K562 (cell line): Measurements from ENCODE around the gene TMPRSS6. TPM values are rescaled to one million over a fixed set of nuclear protein-coding genes. Genes with fewer than 3 reads are reported as not detected.

Experiments used
- ATAC-seq: fragments of 200-7000 bp; cut with Tn5 transposase; 3 replicates; pipeline ENCODE4 v1.9.1; 2020; ENCODE audit warnings: moderate library complexity
- BruUV-seq: library from RNA; stranded (reverse); fragments of 400-500 nt; replicated peaks from 2 replicates; lab custom pipeline; 2021; lab: Mats Ljungman, UMichigan
- CTCF ChIA-PET: fragments of 300-600 bp; formaldehyde crosslinking; extraction: SDS; loops from one replicate; lab custom pipeline; 2021; ENCODE audit warnings: low intra/inter-chr PET ratio; lab: Yijun Ruan, JAX
- POLR2A ChIA-PET: fragments of 300-600, 350-650 bp; sonication (Branson Sonifier 250); formaldehyde crosslinking; extraction: SDS; loops from one replicate; lab custom pipeline; 2021; ENCODE audit warnings: antibody characterized with exemption, inconsistent platforms; lab: Yijun Ruan, JAX
- DNase-seq, 4 experiments: peaks; one replicate each; pipeline versions ENCODE4 v3.0.0 to v3.0.0-alpha.2; 2011 to 2018; ENCODE audit warnings: low spot score in 3 of 4, mixed read lengths in 3 of 4; ENCODE audit errors: extremely low read depth in 1 of 4
- FAIRE-seq: peaks from 2 replicates; lab custom pipeline; 2011; peaks lifted over from hg19 to GRCh38; lab: Jason Lieb, UNC
- H2AFZ ChIP-seq: 2 replicates; pipeline ENCODE4 v1.6.0; 2011; ENCODE audit warnings: low read depth, low read length, control low read depth, inconsistent platforms
- H3K27ac ChIP-seq: fragments of 200-600 bp; 3 replicates; pipeline ENCODE4 v1.8.0; 2011; ENCODE audit warnings: low read depth, mild to moderate bottlenecking, control low read depth, inconsistent platforms, low read length, moderate library complexity, mixed read lengths; ENCODE audit errors: extremely low read depth
- H3K27me3 ChIP-seq, 2 experiments: fragments of 300-600 bp in 1 of 2; 2 replicates in 1 of 2; 3 replicates in 1 of 2; pipeline versions ENCODE4 v1.6.0 to v1.8.0; 2011; ENCODE audit warnings: inconsistent platforms in 2 of 2, low read length in 2 of 2, mild to moderate bottlenecking in 1 of 2, mixed read lengths in 1 of 2, moderate library complexity in 1 of 2; ENCODE audit not compliant: control insufficient read depth in 2 of 2, insufficient read depth in 2 of 2
- H3K36me3 ChIP-seq: fragments of 300-600 bp; 3 replicates; pipeline ENCODE4 v1.8.0; 2011; ENCODE audit warnings: mild to moderate bottlenecking, low read length, inconsistent platforms; ENCODE audit not compliant: control insufficient read depth, insufficient read depth
- H3K4me1 ChIP-seq, 2 experiments: fragments of 200-600 bp in 1 of 2; replicated peaks in 1 of 2; 2 replicates in 1 of 2; 3 replicates in 1 of 2; pipeline versions ENCODE4 v1.5.1 to v1.8.0; 2011; ENCODE audit warnings: inconsistent platforms in 2 of 2, low read length in 2 of 2, mild to moderate bottlenecking in 1 of 2, mixed read lengths in 1 of 2, moderate library complexity in 1 of 2; ENCODE audit not compliant: control insufficient read depth in 2 of 2, insufficient read depth in 2 of 2
- H3K4me2 ChIP-seq: 2 replicates; pipeline ENCODE4 v1.6.1; 2011; ENCODE audit warnings: low read length, control low read depth, inconsistent platforms, mixed read lengths; ENCODE audit not compliant: insufficient read depth
- H3K4me3 ChIP-seq: fragments of 200-600 bp; sonication (generic), shearing (Covaris generic); 2 replicates; pipeline ENCODE4 v1.5.1; 2016; ENCODE audit warnings: control low read depth, inconsistent platforms
- H3K79me2 ChIP-seq: fragments of 200-600 bp; 3 replicates; pipeline ENCODE4 v1.8.0; 2011; ENCODE audit warnings: low read length, inconsistent platforms; ENCODE audit not compliant: control insufficient read depth, insufficient read depth
- H3K9ac ChIP-seq, 2 experiments: 2 replicates each; pipeline versions ENCODE4 v1.6.0 to v1.6.1; 2011; ENCODE audit warnings: low read depth in 2 of 2, low read length in 2 of 2, control low read depth in 1 of 2, inconsistent platforms in 1 of 2, mild to moderate bottlenecking in 1 of 2, mixed read lengths in 1 of 2; ENCODE audit not compliant: insufficient read depth in 1 of 2
- H3K9me1 ChIP-seq: one replicate; pipeline ENCODE4 v1.6.0; 2011; ENCODE audit warnings: inconsistent platforms, mild to moderate bottlenecking, low read length, moderate library complexity; ENCODE audit not compliant: control insufficient read depth, insufficient read depth
- H3K9me3 ChIP-seq: replicated peaks from 2 replicates; pipeline ENCODE4 v1.5.1; 2011; ENCODE audit warnings: low read depth, low read length, inconsistent platforms; ENCODE audit not compliant: control insufficient read depth, insufficient read depth
- H4K20me1 ChIP-seq: replicated peaks from 2 replicates; pipeline ENCODE4 v1.6.1; 2011; ENCODE audit warnings: low read length, inconsistent platforms, mixed read lengths; ENCODE audit not compliant: control insufficient read depth, insufficient read depth
- EHMT2 ChIP-seq: fragments of 450-650 bp; IDR thresholded peaks from 2 replicates; pipeline ENCODE4 v1.6.1; 2018; ENCODE audit warnings: antibody characterized with exemption
- ELK3 ChIP-seq: fragments of 450-650 bp; formaldehyde crosslinking; IDR thresholded peaks from 2 replicates; pipeline ENCODE4 v1.4.0; 2020; ENCODE audit warnings: mild to moderate bottlenecking
- FOXM1 ChIP-seq, 2 experiments: fragments of 450-650 bp in 1 of 2; sonication (generic) in 1 of 2; formaldehyde crosslinking in 1 of 2; IDR thresholded peaks; 2 replicates each; pipeline versions ENCODE4 v1.6.1 to v1.9.0; 2017 to 2022; ENCODE audit warnings: low read depth in 2 of 2, mild to moderate bottlenecking in 2 of 2, missing genetic modification reagents in 1 of 2, moderate library complexity in 1 of 2
- LEF1 ChIP-seq: fragments of 450-650 bp; IDR thresholded peaks from 2 replicates; pipeline ENCODE4 v1.6.1; 2016; ENCODE audit warnings: mild to moderate bottlenecking
- NR2C1 ChIP-seq, 2 experiments: fragments of 450-650 bp; IDR thresholded peaks; 2 replicates each; pipeline ENCODE4 v1.6.1; 2017; ENCODE audit warnings: mild to moderate bottlenecking in 2 of 2, antibody characterized with exemption in 1 of 2, inconsistent platforms in 1 of 2, missing compliant biosample characterization in 1 of 2, missing genetic modification characterization in 1 of 2
- PKNOX1 ChIP-seq: fragments of 450-650 bp; IDR thresholded peaks from 2 replicates; pipeline ENCODE4 v1.6.1; 2016
- PTBP1 ChIP-seq: fragments of 200-400 bp; formaldehyde crosslinking; IDR thresholded peaks from 2 replicates; pipeline ENCODE4 v1.6.1; 2017; ENCODE audit warnings: low read depth, low read length
- SNRNP70 ChIP-seq: fragments of 200-400 bp; formaldehyde crosslinking; optimal IDR thresholded peaks from 2 replicates; pipeline ENCODE3; 2017; ENCODE audit warnings: low read depth, low read length
- ZNF41 ChIP-seq: fragments of 250-450 bp; sonication (Bioruptor Pico); conservative IDR thresholded peaks from 2 replicates; pipeline ENCODE4 v1.4.0; 2020; ENCODE audit warnings: mild to moderate bottlenecking
- ZNF696 ChIP-seq: fragments of 250-450 bp; sonication (Bioruptor Pico); conservative IDR thresholded peaks from 2 replicates; pipeline ENCODE4 v1.4.0; 2020; ENCODE audit warnings: mild to moderate bottlenecking, moderate library complexity
- ZSCAN32 ChIP-seq: fragments of 450-650 bp; formaldehyde crosslinking; IDR thresholded peaks from 2 replicates; pipeline ENCODE4 v1.4.0; 2020; ENCODE audit warnings: mild to moderate bottlenecking, moderate library complexity
- WGBS: fragments of 100-300 bp; shearing (Covaris generic); methylation state at CpG from one replicate; pipeline ENCODE4 v1.1.6; 2016; ENCODE audit warnings: low coverage, mixed read lengths; ENCODE audit not compliant: insufficient coverage; ENCODE audit errors: missing lambda C conversion rate; 5-methylcytosine and 5-hydroxymethylcytosine counted together
- in situ Hi-C: fragments of 300-500 bp; cut with MboI; formaldehyde crosslinking; loops from 4 replicates; pipeline ENCODE4 v1.15.0; 2018; ENCODE audit warnings: inconsistent platforms, mixed read lengths
- intact Hi-C: fragments of 100-400 bp; cut with micrococcal nuclease; formaldehyde crosslinking; loops from 2 replicates; pipeline ENCODE4 v1.14.2; 2022
- polyA plus RNA-seq, 8 experiments: library from polyadenylated mRNA; depleted of rRNA in 4 of 8; stranded (reverse) in 5 of 8; unstranded in 3 of 8; fragments of >200 nt; fragmentation: Nextera tagmentation in 2 of 8; fragmentation: Illumina TruSeq in 1 of 8; extraction: Ambion mirVana in 2 of 8; extraction: Trizol in 1 of 8; gene quantifications; 2 replicates each; pipeline versions ENCODE4 v1.2.1 to v1.2.3, GENCODE V29; 2011 to 2014; ENCODE audit warnings: inconsistent platforms in 1 of 8, missing spikeins in 1 of 8
- total RNA-seq, 7 experiments: library from RNA; depleted of rRNA in 6 of 7; stranded (reverse); fragments of >200 nt in 6 of 7; fragmentation: Illumina TruSeq in 2 of 7; extraction: Trizol in 2 of 7; gene quantifications; 2 replicates each; pipeline versions ENCODE4 v1.2.1 to v1.2.3, GENCODE V29; 2011 to 2021; ENCODE audit warnings: low replicate concordance in 1 of 7

Gene TMPRSS6
- total and polyA plus RNA-seq, 9 of the 15 experiments (the other 6 are each of a cell fraction or from before 2014, with no cell fraction given), result 0.03 TPM; not detected in 8

GRCh38 chr22:37033605-37034430 lies 75.7 kb downstream of the TMPRSS6 start:
- BruUV-seq, result no TSS peak
- Histone ChIP-seq H3K9ac (peak overlapping the region in 1 of 2 experiments; percentile 29; a peak in 1 of 4 replicates), H3K79me2 (no peaks in the 10 kb centered on the region), H3K4me1 (peaks cover 5 to 16% of the 10 kb centered on the region in 2 experiments; a peak in 4 of 5 replicates), H3K27me3 (peaks cover 4 to 9% of the 10 kb centered on the region in 2 experiments; a peak in 2 of 5 replicates), H3K36me3 (peaks cover 12% of the 10 kb centered on the region; the same call in 1 of the 3 replicates), H3K4me2 (no peak overlapping the region), H3K4me3 (no peak overlapping the region), H3K9me3 (no peaks in the 10 kb centered on the region), H2AFZ (no peak overlapping the region), H3K27ac (no peak overlapping the region), H4K20me1 (no peaks in the 10 kb centered on the region), H3K9me1 (no peaks in the 10 kb centered on the region)
- FAIRE-seq (no peak), DNase-seq (no peak), ATAC-seq (no peak)
- intact Hi-C loops, result no loop called here
- CTCF ChIA-PET, result no interaction called here
- 47% methylated on average over 20 of the region's 23 CpGs for WGBS
- POLR2A ChIA-PET, result interaction anchor here (0.8 kb wide), 1 partner anchor 10 kb away, joined by 3 read pairs; no protein-coding TSS in a partner anchor
- no peak for TF ChIP-seq NR2C1 (IDR thresholded peaks at IDR 0.05)
- TF ChIP-seq NR2C1 (tag; IDR thresholded peaks at IDR 0.05), result no peak
- TF ChIP-seq FOXM1 (IDR thresholded peaks at IDR 0.05; ENCODE audit: low read depth), result no peak
- TF ChIP-seq FOXM1 (CRISPR knock-in tag; IDR thresholded peaks at IDR 0.05; ENCODE audit: low read depth), result no peak
- no peak for TF ChIP-seq PKNOX1
- no peak for TF ChIP-seq SNRNP70
- no peak for TF ChIP-seq EHMT2
- no peak for TF ChIP-seq ELK3 (CRISPR knock-in tag)
- no peak for TF ChIP-seq LEF1
- TF ChIP-seq ZNF41 (CRISPR knock-in tag), result no peak
- no peak for TF ChIP-seq PTBP1
- TF ChIP-seq ZNF696 (CRISPR knock-in tag), result no peak
- no peak for TF ChIP-seq ZSCAN32 (CRISPR knock-in tag)
- in situ Hi-C loops, result no loop called here
